Neural cell (in vitro differentiated cells): Measurements from ENCODE around the gene SKAP1.

Experiments used
- CTCF ChIP-seq: fragments of 450-650 bp; IDR thresholded peaks from 2 replicates; pipeline ENCODE4 v1.5.1; 2014; ENCODE audit warnings: antibody characterized with exemption, mild to moderate bottlenecking, moderate library complexity; ENCODE audit not compliant: poor library complexity, severe bottlenecking
- EP300 ChIP-seq: fragments of 450-650 bp; conservative IDR thresholded peaks from 2 replicates; pipeline ENCODE4 v1.6.1; 2014; ENCODE audit warnings: antibody characterized with exemption, mild to moderate bottlenecking, moderate library complexity; ENCODE audit not compliant: poor library complexity, severe bottlenecking
- EZH2 ChIP-seq: fragments of 200-600, 300-800 bp; shearing (Covaris generic), sonication (generic); IDR thresholded peaks from 2 replicates; pipeline ENCODE4 v1.6.1; 2014; ENCODE audit warnings: antibody characterized with exemption, low read length, borderline replicate concordance, mild to moderate bottlenecking; ENCODE audit not compliant: insufficient read depth, poor library complexity, severe bottlenecking
- MXI1 ChIP-seq: fragments of 450-650 bp; conservative IDR thresholded peaks from 2 replicates; pipeline ENCODE4 v1.6.1; 2014; ENCODE audit warnings: antibody characterized with exemption, mild to moderate bottlenecking; ENCODE audit not compliant: poor library complexity, severe bottlenecking
- POLR2AphosphoS5 ChIP-seq: IDR thresholded peaks from 2 replicates; pipeline ENCODE4 v1.6.1; 2012
- RAD21 ChIP-seq: fragments of 450-650 bp; conservative IDR thresholded peaks from 2 replicates; pipeline ENCODE4 v1.6.1; 2014; ENCODE audit warnings: antibody characterized with exemption, mild to moderate bottlenecking, moderate library complexity
- REST ChIP-seq: IDR thresholded peaks from 2 replicates; pipeline ENCODE4 v1.6.1; 2012; ENCODE audit warnings: borderline replicate concordance
- SMC3 ChIP-seq: fragments of 450-650 bp; conservative IDR thresholded peaks from 2 replicates; pipeline ENCODE4 v1.6.1; 2014; ENCODE audit warnings: antibody characterized with exemption, mild to moderate bottlenecking, moderate library complexity; ENCODE audit not compliant: poor library complexity
- TAF1 ChIP-seq: IDR thresholded peaks from 2 replicates; pipeline ENCODE4 v1.6.1; 2012; ENCODE audit warnings: low read depth

- no peak for TF ChIP-seq SMC3
- no peak for TF ChIP-seq RAD21
- TF ChIP-seq CTCF, result no peak
- no peak for TF ChIP-seq TAF1
- no peak for TF ChIP-seq EZH2
- TF ChIP-seq POLR2AphosphoS5, result no peak
- TF ChIP-seq EP300, result no peak
- no peak for TF ChIP-seq MXI1
- no peak for TF ChIP-seq REST
These were observed 146.6 kb downstream of the SKAP1 start for GRCh38 chr17:48283411-48283810.
